ENCODE results near the gene MYOF.

MYOF gene, protein sequence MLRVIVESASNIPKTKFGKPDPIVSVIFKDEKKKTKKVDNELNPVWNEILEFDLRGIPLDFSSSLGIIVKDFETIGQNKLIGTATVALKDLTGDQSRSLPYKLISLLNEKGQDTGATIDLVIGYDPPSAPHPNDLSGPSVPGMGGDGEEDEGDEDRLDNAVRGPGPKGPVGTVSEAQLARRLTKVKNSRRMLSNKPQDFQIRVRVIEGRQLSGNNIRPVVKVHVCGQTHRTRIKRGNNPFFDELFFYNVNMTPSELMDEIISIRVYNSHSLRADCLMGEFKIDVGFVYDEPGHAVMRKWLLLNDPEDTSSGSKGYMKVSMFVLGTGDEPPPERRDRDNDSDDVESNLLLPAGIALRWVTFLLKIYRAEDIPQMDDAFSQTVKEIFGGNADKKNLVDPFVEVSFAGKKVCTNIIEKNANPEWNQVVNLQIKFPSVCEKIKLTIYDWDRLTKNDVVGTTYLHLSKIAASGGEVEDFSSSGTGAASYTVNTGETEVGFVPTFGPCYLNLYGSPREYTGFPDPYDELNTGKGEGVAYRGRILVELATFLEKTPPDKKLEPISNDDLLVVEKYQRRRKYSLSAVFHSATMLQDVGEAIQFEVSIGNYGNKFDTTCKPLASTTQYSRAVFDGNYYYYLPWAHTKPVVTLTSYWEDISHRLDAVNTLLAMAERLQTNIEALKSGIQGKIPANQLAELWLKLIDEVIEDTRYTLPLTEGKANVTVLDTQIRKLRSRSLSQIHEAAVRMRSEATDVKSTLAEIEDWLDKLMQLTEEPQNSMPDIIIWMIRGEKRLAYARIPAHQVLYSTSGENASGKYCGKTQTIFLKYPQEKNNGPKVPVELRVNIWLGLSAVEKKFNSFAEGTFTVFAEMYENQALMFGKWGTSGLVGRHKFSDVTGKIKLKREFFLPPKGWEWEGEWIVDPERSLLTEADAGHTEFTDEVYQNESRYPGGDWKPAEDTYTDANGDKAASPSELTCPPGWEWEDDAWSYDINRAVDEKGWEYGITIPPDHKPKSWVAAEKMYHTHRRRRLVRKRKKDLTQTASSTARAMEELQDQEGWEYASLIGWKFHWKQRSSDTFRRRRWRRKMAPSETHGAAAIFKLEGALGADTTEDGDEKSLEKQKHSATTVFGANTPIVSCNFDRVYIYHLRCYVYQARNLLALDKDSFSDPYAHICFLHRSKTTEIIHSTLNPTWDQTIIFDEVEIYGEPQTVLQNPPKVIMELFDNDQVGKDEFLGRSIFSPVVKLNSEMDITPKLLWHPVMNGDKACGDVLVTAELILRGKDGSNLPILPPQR (N-terminal part only)

DNA sequence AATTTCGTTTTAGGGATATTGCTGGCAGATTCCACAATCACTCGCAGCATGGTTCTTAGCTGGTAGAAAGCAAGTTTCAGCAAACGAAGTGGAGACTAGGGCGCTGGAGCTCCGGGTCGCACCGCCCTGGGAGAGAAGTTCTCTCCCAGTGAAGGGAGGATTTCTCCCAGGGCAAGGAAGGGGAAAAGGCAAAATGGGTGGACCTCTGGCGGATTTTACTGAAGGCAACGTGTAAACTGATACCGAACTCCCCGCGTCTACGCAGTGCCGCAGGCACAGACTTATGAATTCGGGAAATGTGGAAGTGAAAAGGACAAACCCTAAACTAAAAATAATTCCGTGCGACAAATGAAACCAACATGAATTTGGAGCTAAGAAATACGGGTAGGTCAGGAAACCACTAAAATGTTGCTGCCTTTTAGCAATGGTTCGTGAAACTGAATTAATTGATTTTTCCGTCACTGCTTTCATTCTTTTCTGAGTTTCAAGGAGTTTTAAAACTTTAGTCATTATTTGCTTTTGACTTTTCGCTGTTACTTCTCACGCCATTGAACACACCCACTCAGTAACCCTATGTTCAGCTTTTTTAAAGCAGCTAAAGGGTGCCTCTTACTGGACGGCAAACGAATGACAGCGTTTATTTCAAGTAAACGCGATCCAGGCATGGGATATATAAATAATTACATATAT lies at the start of gene MYOF:
Gene MYOF, minus strand, starts transcription at position 190 of the 690 bp plus-strand sequence. Its CDS starts 140 bp downstream, at position 50.
- DNase-seq = peak; percentile 38

DNA sequence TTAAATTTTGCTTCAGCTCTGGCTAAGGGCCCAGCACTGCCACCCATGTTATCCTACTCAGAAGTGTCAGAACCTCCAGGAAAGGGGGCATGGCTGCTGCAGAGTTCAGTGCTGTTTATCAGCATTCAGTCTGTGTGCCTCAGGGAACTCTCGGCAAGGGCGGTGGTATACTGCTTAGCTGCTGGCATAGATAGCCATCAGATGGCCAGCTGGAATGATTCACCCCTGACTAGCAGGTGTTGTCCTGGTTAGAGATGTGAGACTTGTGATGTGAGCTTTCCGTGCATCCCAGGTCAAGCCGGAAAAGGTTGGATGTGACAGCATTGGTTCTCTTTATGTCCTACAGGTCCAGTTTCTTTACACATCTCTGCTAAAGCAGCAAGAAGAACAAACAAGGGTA lies 36.4 kb upstream of the MYOF start:
- DNase-seq = no peak

DNA sequence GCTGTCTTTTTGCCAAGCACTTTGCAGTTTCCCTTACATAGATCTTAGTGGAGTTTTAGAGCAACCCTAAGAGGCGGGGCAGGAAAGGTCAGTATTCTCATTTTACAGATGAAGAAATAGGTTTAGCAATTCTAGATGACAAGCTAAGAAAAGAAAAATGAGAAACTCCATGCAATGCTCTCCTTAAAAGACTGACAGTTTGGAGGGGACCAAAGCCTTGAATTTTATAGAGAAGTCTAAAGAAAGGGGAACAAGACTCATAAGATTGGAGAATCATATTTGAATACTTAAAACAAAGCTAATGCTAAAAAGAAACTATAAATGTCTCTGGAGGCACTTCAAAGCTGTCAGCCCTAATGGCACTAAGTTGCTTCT lies 33.9 kb upstream of the MYOF start:
- no peak for DNase-seq

DNA sequence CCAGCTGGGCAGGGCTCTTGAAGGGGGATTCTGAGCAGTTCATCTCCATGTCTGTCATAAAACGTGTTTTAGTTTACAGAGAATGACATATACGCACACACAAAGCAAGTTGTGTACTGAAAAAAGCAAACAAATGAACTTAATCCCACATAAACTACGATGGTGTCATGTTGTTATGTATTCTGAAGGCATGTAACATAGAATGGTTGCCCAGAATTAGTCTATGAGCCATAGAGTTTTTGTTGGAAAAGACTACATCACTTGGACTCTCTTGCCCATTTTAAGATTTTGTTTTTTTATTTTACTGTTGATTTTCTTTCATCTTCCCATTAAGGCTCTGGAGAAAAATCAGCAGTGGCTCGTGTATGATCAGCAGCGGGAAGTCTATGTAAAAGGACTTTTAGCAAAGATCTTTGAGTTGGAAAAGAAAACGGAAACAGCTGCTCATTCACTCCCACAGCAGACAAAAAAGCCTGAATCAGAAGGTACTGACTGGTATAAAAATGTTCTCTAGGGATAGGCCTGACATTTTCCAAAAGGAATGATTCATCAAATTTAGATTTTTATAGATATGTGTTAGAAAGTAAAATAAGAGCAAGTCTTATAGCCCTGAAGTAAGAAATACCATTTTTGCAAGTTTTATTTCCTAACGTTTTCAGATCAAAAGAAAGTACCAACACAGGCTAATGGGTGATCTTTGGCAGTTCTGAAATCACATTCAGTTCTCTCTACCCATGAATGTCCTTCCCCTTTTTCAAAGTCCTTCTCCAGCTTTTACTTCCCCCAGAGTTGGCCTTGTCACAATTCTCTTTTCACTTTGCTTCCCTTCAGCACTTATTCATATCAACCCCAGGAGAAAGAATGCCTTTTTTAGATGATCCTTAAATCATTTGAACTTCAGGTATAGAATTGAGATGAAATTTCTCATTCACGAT lies 33.2 kb upstream of the MYOF start:
- DNase-seq = no peak

DNA sequence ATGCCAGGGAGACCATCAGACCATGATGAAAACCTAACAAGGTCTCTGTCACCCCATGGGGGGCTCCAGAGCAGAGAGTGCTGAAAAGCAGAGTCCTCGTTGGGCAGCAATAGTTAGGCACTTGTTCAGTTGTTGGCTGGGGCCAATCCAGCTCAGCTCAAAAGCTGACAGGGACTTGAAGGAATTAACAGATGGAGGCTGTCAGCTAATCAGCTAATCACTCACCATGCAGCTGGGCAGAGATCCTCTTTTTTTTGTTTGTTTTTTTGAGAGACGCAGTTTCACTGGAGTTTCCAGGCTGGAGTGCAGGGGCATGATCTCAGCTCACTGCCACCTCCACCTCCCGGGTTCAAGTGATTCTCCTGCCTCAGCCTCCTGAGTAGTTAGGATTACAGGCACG lies 32.4 kb upstream of the MYOF start:
- no peak for DNase-seq

DNA sequence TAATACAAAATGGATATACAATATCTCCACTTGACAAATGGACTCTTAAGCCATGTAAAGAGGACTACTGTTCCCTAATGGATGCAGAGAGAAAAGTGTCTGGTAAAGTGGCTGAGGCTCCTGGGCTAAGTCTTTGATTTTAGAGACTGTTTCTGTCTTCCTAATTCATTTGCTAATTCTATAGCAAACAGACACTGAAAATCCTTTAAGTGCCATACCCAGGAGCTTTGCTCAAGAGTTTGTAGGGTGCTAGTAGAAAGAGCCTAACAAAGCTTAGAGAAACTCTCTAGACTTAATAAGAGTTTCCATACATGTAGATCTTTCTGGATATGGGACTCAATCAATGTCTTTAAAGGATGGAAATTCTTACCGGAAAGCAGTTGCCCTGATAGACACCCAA lies 31.0 kb upstream of the MYOF start:
- DNase-seq = no peak

DNA sequence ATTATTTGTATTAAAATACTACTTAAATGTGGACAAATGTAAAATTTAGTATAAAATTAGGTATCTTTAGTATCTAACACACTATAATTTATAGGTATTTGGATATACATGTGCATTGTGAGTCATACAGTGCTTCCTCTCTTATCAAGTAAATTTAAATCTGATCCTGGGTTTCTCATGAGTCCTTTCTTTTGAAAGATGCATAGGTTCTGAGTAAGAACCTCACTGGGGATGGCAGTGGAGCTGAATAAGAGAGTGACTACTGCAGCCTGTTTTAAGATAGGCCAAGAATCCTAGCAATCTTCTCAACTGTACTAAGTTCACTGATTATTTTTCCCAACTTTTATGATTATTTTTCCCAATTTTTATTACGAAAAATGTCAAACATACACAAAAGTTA lies 30.4 kb upstream of the MYOF start:
- DNase-seq = no peak

DNA sequence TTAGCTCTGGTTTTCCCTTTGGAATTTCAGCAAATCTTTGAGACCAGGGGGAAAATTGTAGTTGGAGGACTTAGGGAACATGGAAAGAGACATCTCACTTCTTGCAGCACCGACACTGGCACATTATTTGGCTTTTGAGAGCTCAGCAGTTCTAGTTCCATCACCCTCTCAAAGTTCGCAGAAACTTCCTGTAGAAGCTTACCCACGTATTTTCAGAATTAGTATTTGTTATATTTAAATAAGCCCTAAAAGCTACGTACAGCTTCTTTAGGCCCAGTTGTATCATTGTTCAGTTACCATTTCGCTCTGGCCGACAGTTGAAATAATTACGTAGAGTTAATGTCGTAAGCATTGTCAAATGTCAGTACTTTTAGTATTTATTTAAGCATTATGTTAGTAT lies 27.7 kb upstream of the MYOF start:
- no peak for DNase-seq

DNA sequence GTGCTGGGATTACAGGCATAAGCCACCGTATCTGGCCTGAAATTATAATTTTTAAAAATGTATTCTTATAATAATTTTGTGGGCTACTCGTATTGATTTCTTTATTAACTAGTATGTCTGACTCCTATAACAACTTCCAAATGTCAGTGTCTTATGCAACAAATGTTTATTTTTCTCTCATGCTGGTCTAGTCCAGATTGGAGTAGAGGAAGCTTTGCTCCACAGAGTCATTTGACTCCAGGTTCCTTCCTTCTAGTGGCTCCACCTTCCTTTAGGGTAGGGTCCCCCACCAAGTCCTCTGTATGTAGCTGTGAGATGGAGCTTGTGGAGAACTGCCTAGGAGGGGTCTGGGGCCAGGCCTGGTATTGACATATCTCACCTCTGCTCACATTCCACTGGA lies 22.9 kb upstream of the MYOF start:
- no peak for DNase-seq

DNA sequence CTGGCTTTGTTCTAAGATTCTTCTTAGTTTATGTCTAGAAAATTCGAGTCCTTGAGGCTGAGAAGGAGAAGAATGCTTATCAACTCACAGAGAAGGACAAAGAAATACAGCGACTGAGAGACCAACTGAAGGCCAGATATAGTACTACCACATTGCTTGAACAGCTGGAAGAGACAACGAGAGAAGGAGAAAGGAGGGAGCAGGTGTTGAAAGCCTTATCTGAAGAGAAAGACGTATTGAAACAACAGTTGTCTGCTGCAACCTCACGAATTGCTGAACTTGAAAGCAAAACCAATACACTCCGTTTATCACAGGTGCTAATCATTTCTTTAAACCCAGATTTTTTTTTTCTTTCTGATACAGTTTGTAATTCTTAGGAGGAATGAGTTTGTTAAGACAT lies 20.9 kb upstream of the MYOF start:
- no peak for DNase-seq

DNA sequence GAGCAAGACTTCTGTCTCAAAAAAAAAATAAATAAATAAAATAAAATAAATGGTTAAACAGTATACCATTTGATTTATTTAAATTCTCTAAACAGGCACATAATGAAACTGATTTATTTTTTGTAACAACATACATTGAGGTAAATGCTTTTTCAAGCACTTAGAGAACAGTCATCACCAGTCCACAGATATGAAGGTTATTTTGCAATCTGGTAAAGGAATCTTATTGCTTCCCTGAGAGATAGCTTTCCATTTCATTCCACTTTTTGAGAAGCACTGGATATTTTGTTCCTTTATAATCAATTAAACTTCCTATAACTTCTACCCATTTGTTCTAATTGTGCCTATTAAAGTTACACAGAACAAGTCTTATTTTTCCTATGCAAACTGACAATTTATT lies 19.5 kb upstream of the MYOF start:
- DNase-seq = no peak

DNA sequence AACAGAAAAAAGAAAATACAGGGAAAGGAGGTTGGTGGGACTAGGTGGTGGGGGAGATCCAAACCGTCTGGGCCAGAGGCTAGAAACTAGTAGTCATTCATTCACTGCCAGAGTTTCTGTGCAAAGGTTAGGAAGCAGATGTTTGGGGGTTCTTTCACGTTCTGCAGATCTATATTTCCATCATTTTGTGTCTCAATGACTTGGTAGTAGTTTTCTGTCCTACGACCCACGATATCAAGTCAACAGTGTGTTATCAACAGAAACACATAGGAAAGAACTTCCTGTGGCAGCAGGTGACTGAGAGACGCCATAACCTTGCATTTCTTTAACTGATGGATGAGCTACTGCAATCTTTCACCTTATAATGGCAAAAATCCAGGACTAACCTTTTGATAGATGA lies 16.0 kb upstream of the MYOF start:
- no peak for DNase-seq

DNA sequence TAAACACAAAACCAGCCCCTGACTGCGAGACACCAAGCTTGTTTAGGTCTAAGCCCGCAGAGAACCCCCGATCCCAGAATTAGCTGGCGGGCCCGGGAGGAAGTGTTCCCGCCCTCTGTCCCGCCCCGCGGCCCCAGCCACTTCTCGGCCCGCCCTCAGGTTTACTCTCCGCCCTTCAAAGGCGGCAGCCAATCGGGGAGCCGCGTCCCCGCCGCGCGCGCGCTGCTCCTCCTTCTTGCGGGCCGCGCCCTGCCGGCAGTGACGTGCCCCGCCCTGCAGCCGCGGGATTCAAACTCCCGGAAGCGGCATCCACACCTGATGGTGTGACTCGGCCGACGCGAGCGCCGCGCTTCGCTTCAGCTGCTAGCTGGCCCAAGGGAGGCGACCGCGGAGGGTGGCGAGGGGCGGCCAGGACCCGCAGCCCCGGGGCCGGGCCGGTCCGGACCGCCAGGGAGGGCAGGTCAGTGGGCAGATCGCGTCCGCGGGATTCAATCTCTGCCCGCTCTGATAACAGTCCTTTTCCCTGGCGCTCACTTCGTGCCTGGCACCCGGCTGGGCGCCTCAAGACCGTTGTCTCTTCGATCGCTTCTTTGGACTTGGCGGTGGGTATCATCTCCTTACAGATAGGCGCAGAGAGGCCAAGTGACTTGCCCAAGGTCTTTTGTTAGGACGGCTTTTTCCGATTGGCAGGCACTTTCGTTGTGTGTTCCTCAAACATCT lies 14.3 kb upstream of the MYOF start, which contains the start of gene CEP55:
Gene CEP55, plus strand, starts transcription at position 291 of the 720 bp plus-strand sequence. CDS start 3,440 bp downstream, outside the sequence.
- peak; percentile 93 for DNase-seq

DNA sequence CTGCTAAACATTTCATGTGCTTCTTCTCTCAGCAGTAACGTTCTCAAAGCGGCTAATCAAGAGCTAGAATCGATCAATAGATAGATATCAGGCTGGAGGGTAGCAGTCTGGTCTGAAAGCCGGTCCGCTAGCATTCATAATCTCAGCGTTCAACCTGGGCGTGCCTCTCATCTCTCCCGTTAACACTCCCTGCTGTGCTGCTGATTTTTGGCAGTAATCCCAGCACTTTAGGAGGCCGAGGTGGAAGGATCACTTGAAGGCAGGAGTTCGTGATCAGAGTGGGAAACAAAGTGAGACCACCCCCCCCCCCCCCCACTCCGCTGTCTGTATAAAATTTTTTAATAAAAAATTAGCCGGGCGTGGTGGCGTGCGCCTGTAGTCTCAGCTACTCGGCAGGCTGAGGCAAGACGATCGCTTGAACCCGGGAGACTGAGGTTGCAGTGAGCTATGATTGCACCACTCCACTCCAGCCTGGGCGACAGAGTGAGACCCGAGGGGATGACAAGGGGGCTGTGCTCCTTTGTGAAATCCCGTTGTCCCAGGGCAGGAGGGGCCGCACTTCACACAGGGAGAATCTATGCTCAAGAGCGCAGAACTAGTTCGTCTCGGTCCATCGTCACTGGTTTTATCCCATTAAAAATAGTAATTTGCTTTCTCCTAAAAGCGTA lies 13.7 kb upstream of the MYOF start:
- DNase-seq = no peak

DNA sequence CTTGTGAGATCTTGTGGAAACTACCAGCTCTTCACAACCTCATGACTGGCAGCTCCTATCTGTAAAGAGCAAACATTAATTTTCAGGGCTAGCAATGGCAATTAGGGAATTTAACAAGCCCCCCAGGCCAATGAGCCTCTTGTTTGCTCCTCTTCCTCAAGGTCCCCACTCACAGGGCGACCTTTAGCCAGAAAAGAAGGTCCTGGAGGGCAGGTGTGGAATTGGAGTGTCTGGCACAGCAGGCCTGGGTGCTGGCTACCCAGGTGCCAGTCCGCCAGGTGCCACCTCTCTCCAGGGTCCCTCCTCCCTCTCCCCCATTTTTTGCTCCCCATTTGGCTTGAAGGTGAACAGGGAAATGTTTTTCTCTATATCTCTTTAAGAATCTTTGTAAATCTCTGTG lies 12.4 kb upstream of the MYOF start:
- DNase-seq = no peak

DNA sequence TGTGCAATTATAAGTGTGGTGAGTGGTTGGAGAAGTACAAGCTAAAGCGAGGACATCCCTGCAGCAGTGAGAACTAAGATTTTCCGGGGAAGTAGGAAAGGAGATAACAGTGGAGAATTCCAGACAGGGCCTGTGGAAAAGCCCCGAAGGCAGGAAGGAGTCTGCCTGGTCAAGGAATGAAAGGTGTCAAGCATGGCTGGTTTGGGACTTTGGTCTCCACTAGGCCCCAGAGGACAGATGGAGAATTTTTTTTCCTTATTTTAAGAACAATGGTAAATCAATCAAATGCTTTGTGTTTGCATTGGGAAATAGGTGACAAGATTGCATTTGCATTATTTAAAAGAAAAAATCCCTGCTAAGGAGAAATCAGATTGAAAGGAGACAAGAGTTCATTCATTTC lies 11.0 kb upstream of the MYOF start:
- DNase-seq = no peak

DNA sequence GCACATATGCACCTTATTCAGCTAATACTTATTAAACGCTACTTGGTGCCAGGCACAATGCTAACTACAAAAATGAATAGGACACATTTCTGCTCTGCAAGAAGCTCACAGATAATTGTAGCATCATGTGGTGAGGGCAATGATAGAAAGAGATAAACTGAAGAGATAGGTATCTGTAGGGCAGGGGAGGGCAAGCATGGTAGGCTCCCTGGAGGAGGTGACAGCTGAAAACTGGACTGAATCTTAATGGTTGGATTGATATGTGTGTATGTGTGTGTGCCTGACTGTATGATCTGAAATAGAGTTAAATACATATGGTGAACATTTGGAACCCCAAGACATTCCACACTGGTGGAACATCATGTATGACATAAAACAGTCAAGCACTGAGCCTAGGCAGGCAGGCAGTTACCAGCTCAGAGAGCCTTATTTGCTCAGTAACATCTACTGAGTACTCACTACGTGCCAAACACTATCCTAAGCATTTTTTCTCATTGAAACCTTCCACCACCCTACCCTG lies 9.5 kb upstream of the MYOF start:
- no peak for DNase-seq

DNA sequence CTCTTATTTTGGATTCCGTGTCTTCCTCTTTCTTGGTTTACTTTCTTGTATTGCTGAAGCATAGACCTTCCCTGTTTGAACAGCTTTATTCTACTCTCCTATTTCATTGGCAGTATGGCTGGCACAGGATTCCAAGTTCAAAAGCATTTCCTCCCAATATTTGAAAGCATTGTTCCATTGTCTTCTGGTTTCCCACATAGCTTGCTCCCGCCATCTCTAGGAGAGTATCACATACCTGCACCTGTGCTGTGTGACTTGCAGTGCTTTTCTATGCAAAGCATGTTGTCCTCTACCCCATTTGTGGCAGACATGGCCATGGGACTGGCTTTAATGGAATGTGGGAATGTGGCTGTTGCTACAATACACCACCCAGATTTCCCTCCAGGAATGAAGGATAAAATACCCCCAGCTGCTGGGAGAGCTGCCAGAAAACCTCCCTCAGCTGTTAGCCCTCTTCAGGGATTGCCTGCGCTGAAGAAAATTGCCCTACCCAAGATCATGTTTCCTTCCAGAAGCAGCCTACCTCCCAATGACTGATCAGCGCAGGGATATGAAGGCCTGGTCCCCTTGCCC lies 6.9 kb upstream of the MYOF start:
- DNase-seq = no peak

DNA sequence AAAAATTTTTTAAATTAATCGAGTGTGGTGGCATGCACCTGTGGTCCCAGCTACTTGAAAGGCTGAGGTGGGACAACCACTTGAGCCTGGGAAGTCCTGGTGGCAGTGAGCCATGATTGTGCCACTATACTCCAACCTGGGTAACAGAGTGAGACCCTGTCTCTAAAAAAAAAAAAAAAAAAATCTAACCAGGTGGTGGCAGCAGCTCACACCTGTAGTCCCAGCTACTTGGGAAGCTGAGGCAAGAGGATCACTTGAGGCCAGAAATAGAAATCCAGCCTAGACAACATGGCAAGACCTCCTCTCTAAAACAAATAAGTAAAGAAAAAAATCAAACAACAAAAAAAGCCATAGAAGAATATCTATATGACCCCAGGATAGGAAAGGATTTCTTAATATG lies 3.6 kb upstream of the MYOF start:
- DNase-seq = no peak
